Measurements from ENCODE around the gene PKN2. TPM values are rescaled to one million over a fixed set of nuclear protein-coding genes. Genes with fewer than 3 reads are reported as not detected.

The PKN2 gene
- total and polyA plus RNA-seq, 2 of the 8 experiments (the other 6 are each of a cell fraction or from before 2014, with no cell fraction given) = 7.8 to 32.0 TPM

DNA sequence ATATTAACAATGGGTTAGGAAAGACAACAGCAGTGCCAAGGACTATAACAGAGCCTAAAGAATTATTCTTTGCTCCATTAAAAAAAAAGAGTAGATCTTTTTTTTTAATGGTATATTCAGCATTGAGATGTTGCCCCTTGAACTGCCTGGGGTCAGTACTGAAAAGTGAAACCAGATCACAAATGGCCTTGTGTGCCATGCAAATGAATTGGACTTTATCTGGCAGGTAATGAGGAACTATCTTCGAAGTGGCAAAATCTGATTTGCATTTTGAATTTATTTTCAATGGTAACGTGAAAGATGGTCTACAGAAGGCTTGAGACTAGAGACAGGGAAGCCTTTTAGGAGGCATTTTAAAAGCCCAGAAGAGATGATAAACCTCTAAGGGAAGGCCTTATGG lies 21.4 kb upstream of the PKN2 start:
- no peak overlapping the region for H3K56ac ChIP-seq (replicated peaks; ENCODE audit: insufficient read length, low read depth, low read length)
- no peak for DNase-seq (ENCODE audit: low read depth in 1 of 2, low spot score in 2 of 2)
- H2BK5ac ChIP-seq (ENCODE audit: low read depth, low read length) = no peak overlapping the region
- no peak overlapping the region for H4K5ac ChIP-seq (ENCODE audit: insufficient read length, low read depth, low read length)
- no peak overlapping the region for H2BK12ac ChIP-seq (ENCODE audit: low read depth, low read length)
- H2BK20ac ChIP-seq (ENCODE audit: low read length) = no peak overlapping the region
- no peaks in the 10 kb centered on the region for H3K4me1 ChIP-seq (replicated peaks in 1 of 4; ENCODE audit: control insufficient read depth in 3 of 4, insufficient read depth in 4 of 4, low read length in 3 of 4)
- no peak overlapping the region for H3K9ac ChIP-seq (replicated peaks in 1 of 4; ENCODE audit: extremely low read depth in 1 of 4, low read depth in 3 of 4, low read length in 3 of 4)
- no peak overlapping the region for H3K14ac ChIP-seq (ENCODE audit: insufficient read length)
- H2AFZ ChIP-seq (ENCODE audit: low read length) = no peak overlapping the region
- no peaks in the 10 kb centered on the region for H3K36me3 ChIP-seq (ENCODE audit: control insufficient read depth in 2 of 4, insufficient read depth in 4 of 4, low read length in 3 of 4)
- no peaks in the 10 kb centered on the region for H3K79me2 ChIP-seq (ENCODE audit: control insufficient read depth in 1 of 2, insufficient read depth in 2 of 2, low read length in 2 of 2)
- no peak overlapping the region for H3K23ac ChIP-seq (ENCODE audit: insufficient read length)
- no peak overlapping the region for H3K27ac ChIP-seq (ENCODE audit: low read depth, low read length)
- H3K18ac ChIP-seq (ENCODE audit: extremely low read depth, low read length) = no peak overlapping the region
- no peaks in the 10 kb centered on the region for H3K27me3 ChIP-seq (replicated peaks in 1 of 4; ENCODE audit: control insufficient read depth in 3 of 4, extremely low read depth in 1 of 4, insufficient read depth in 3 of 4, low read length in 3 of 4)
- H3K4ac ChIP-seq (replicated peaks; ENCODE audit: insufficient read length, low read depth, low read length) = no peak overlapping the region
- H3K4me3 ChIP-seq (ENCODE audit: extremely low read depth in 1 of 4, insufficient read depth in 2 of 4, low read depth in 3 of 4, low read length in 4 of 4) = no peak overlapping the region
- no peaks in the 10 kb centered on the region for H3K9me3 ChIP-seq (ENCODE audit: insufficient read depth in 2 of 2, low read depth in 1 of 2, low read length in 1 of 2)
- no peak overlapping the region for H2AK5ac ChIP-seq (ENCODE audit: low read depth, low read length)
- no peaks in the 10 kb centered on the region for H3K23me2 ChIP-seq (ENCODE audit: low read depth, low read length)
- TF ChIP-seq JUN (IDR thresholded peaks at IDR 0.05; ENCODE audit: low read depth, low read length) = no peak
- TF ChIP-seq TEAD4 (IDR thresholded peaks at IDR 0.05; ENCODE audit: low read depth, low read length) = no peak
- H4K91ac ChIP-seq (replicated peaks; ENCODE audit: insufficient read length, low read length) = no peak overlapping the region
- 91% methylated on average over 2 of the region's 2 CpGs; no CpG with 5 or more reads in 1 of the 2 experiments for WGBS, 2 experiments (ENCODE audit: extremely low coverage in 1 of 2, insufficient coverage in 1 of 2, insufficient read length in 1 of 2, insufficient replicate concordance in 2 of 2, low coverage in 1 of 2, low lambda C conversion rate in 2 of 2, missing lambda C conversion rate in 1 of 2)
- H2BK120ac ChIP-seq (replicated peaks; ENCODE audit: low read depth, low read length) = no peak overlapping the region
- H3K4me2 ChIP-seq (ENCODE audit: insufficient read depth in 1 of 2, low read depth in 2 of 2, low read length in 2 of 2) = no peak overlapping the region
- H4K8ac ChIP-seq (ENCODE audit: extremely low read depth, insufficient read depth, low read length) = no peak overlapping the region
- ChIA-PET POLR2A (ENCODE audit: partially characterized antibody) (no interaction called here), CTCF (ENCODE audit: partially characterized antibody) (no interaction called here)
- H4K20me1 ChIP-seq (replicated peaks in 1 of 2; ENCODE audit: control insufficient read depth in 1 of 2, insufficient read depth in 2 of 2, low read length in 2 of 2) = no peaks in the 10 kb centered on the region
- no peak overlapping the region for H2BK15ac ChIP-seq (ENCODE audit: low read length)
- no peaks in the 10 kb centered on the region for H3K79me1 ChIP-seq (ENCODE audit: low read depth, low read length)
- FAIRE-seq = no peak

All from H1 (cell line).